T-helper 17 cell (primary cell): ENCODE measurements around the gene ACBD3. TPM values are rescaled to one million over a fixed set of nuclear protein-coding genes. Genes with fewer than 3 reads are reported as not detected.
"Not testable (repeated sequence)": the region's sequence is repeated elsewhere in the genome, so short reads cannot be mapped to it uniquely, and the experiment has no call there.

ENCODE experiments used
- ATAC-seq: fragments of 150-1000 bp; cut with Tn5 transposase; 2 replicates; pipeline ENCODE4 v1.10.0; 2021; ENCODE audit warnings: mild to moderate bottlenecking, moderate library complexity
- DNase-seq, 3 donors: peaks; one replicate each; pipeline versions ENCODE4 v3.0.0 to v3.0.0-alpha.2; 2020 to 2021
- H3K9me3 ChIP-seq: one replicate; pipeline ENCODE4 v1.7.0; 2013; ENCODE audit warnings: low read length, mild to moderate bottlenecking; ENCODE audit not compliant: control insufficient read depth, poor library complexity, severe bottlenecking
- H3K27ac Mint-ChIP-seq: one replicate; pipeline ENCODE4 v1.8.0; 2022; ENCODE audit warnings: mild to moderate bottlenecking, moderate library complexity, mixed read lengths
- H3K27me3 Mint-ChIP-seq: one replicate; pipeline ENCODE4 v1.8.0; 2022; ENCODE audit warnings: mixed read lengths
- H3K36me3 Mint-ChIP-seq: one replicate; pipeline ENCODE4 v1.8.0; 2022; ENCODE audit warnings: low read depth, mixed read lengths
- H3K4me1 Mint-ChIP-seq: one replicate; pipeline ENCODE4 v1.8.0; 2022; ENCODE audit warnings: mild to moderate bottlenecking, mixed read lengths
- H3K4me3 Mint-ChIP-seq: one replicate; pipeline ENCODE4 v1.8.0; 2022; ENCODE audit warnings: mild to moderate bottlenecking, moderate library complexity, mixed read lengths
- total RNA-seq, 4 donors: library from RNA in 2 of 4; stranded (reverse) in 2 of 4; gene quantifications; one replicate each; pipeline ENCODE4 v1.2.3 and lab custom pipeline; 2022 to 2026

The ACBD3 gene
- total RNA-seq, 2 donors from 2014 or later, result 22.0 to 27.0 TPM

- no peaks in the 10 kb centered on the region for H3K9me3 ChIP-seq
Measured at GRCh38 chr1:226211181-226211821, 24.8 kb upstream of the ACBD3 start.

GRCh38 chr1:226210571-226211176 is 24.1 kb upstream of the ACBD3 start:
- Mint-ChIP-seq H3K4me3 (no peak overlapping the region), H3K4me1 (no peaks in the 10 kb centered on the region), H3K36me3 (no peaks in the 10 kb centered on the region), H3K27me3 (peaks cover 6% of the 10 kb centered on the region), H3K27ac (no peak overlapping the region)
- DNase-seq, result no peak
- no peak for ATAC-seq
- H3K9me3 ChIP-seq, result no peaks in the 10 kb centered on the region

More at GRCh38 chr1:226211181-226211821, 24.8 kb upstream of the ACBD3 start:
- H3K27me3 Mint-ChIP-seq, result peaks cover 6% of the 10 kb centered on the region
- H3K36me3 Mint-ChIP-seq, result no peaks in the 10 kb centered on the region
- no peaks in the 10 kb centered on the region for H3K4me1 Mint-ChIP-seq
- peak overlapping the region; percentile 9 for H3K27ac Mint-ChIP-seq
- H3K4me3 Mint-ChIP-seq, result no peak overlapping the region
- no peak for ATAC-seq
- no peak for DNase-seq

GRCh38 chr1:226209307-226210059 is 22.9 kb upstream of the ACBD3 start:
- H3K36me3 Mint-ChIP-seq, result no peaks in the 10 kb centered on the region
- H3K27ac Mint-ChIP-seq, result no peak overlapping the region
- DNase-seq, result no peak
- no peak overlapping the region for H3K4me3 Mint-ChIP-seq
- no peaks in the 10 kb centered on the region for H3K4me1 Mint-ChIP-seq
- peaks cover 6% of the 10 kb centered on the region for H3K27me3 Mint-ChIP-seq
- ATAC-seq, result no peak
- H3K9me3 ChIP-seq, result no peaks in the 10 kb centered on the region

- H3K4me1 Mint-ChIP-seq, result no peaks in the 10 kb centered on the region
- H3K9me3 ChIP-seq, result no peaks in the 10 kb centered on the region
- H3K27me3 Mint-ChIP-seq, result peaks cover 16% of the 10 kb centered on the region
- H3K4me3 Mint-ChIP-seq, result no peak overlapping the region
- no peaks in the 10 kb centered on the region for H3K36me3 Mint-ChIP-seq
- DNase-seq (no peak), ATAC-seq (no peak)
- H3K27ac Mint-ChIP-seq, result no peak overlapping the region
Measured at GRCh38 chr1:226207048-226207447, 20.5 kb upstream of the ACBD3 start.

- peaks cover 3% of the 10 kb centered on the region for H3K36me3 Mint-ChIP-seq
Measured at GRCh38 chr1:226204198-226204597, 17.7 kb upstream of the ACBD3 start.

GRCh38 chr1:226203655-226204054 is 17.1 kb upstream of the ACBD3 start:
- H3K36me3 Mint-ChIP-seq, result peaks cover 3% of the 10 kb centered on the region
- no peaks in the 10 kb centered on the region for H3K9me3 ChIP-seq
- DNase-seq (no peak), ATAC-seq (no peak)
- H3K4me1 Mint-ChIP-seq, result no peaks in the 10 kb centered on the region
- H3K4me3 Mint-ChIP-seq, result no peak overlapping the region
- H3K27me3 Mint-ChIP-seq, result peaks cover 25% of the 10 kb centered on the region
- H3K27ac Mint-ChIP-seq, result no peak overlapping the region

More at GRCh38 chr1:226204198-226204597, 17.7 kb upstream of the ACBD3 start:
- Mint-ChIP-seq H3K27ac (no peak overlapping the region), H3K27me3 (peaks cover 25% of the 10 kb centered on the region), H3K4me3 (no peak overlapping the region), H3K4me1 (no peaks in the 10 kb centered on the region)
- ATAC-seq, result no peak
- DNase-seq, result no peak
- no peaks in the 10 kb centered on the region for H3K9me3 ChIP-seq

- no peak overlapping the region for H3K4me3 Mint-ChIP-seq
- peaks cover 25% of the 10 kb centered on the region for H3K27me3 Mint-ChIP-seq
- H3K4me1 Mint-ChIP-seq, result no peaks in the 10 kb centered on the region
- DNase-seq (no peak), ATAC-seq (no peak)
- H3K27ac Mint-ChIP-seq, result no peak overlapping the region
- H3K36me3 Mint-ChIP-seq, result peaks cover 3% of the 10 kb centered on the region
- H3K9me3 ChIP-seq, result no peaks in the 10 kb centered on the region
Measured at GRCh38 chr1:226203240-226203639, 16.7 kb upstream of the ACBD3 start.

GRCh38 chr1:226202666-226203065 is 16.1 kb upstream of the ACBD3 start:
- peaks cover 25% of the 10 kb centered on the region for H3K27me3 Mint-ChIP-seq
- H3K9me3 ChIP-seq, ATAC-seq: not testable (repeated sequence)

GRCh38 chr1:226202246-226202645 is 15.7 kb upstream of the ACBD3 start:
- DNase-seq (no peak), ATAC-seq (no peak)
- H3K9me3 ChIP-seq, result no peaks in the 10 kb centered on the region
- no peak overlapping the region for H3K4me3 Mint-ChIP-seq
- peaks cover 25% of the 10 kb centered on the region for H3K27me3 Mint-ChIP-seq
- no peak overlapping the region for H3K27ac Mint-ChIP-seq
- peaks cover 3% of the 10 kb centered on the region for H3K36me3 Mint-ChIP-seq
- H3K4me1 Mint-ChIP-seq, result peaks cover under 1% of the 10 kb centered on the region

More at GRCh38 chr1:226202666-226203065, 16.1 kb upstream of the ACBD3 start:
- H3K36me3 Mint-ChIP-seq, H3K4me3 Mint-ChIP-seq, DNase-seq, H3K4me1 Mint-ChIP-seq, H3K27ac Mint-ChIP-seq: not testable (repeated sequence)

GRCh38 chr1:226201029-226201593 is 14.6 kb upstream of the ACBD3 start:
- no peak for DNase-seq
- ATAC-seq, result no peak
- H3K4me3 Mint-ChIP-seq, result no peak overlapping the region

GRCh38 chr1:226199971-226200370 is 13.4 kb upstream of the ACBD3 start:
- peaks cover 27% of the 10 kb centered on the region for H3K27me3 Mint-ChIP-seq
- peaks cover 4% of the 10 kb centered on the region for H3K4me1 Mint-ChIP-seq
- H3K36me3 Mint-ChIP-seq, result peaks cover 3% of the 10 kb centered on the region
- no peaks in the 10 kb centered on the region for H3K9me3 ChIP-seq
- ATAC-seq (no peak), DNase-seq (no peak)
- peak overlapping the region; percentile 41 for H3K27ac Mint-ChIP-seq
- H3K4me3 Mint-ChIP-seq, result no peak overlapping the region

More at GRCh38 chr1:226201029-226201593, 14.6 kb upstream of the ACBD3 start:
- peaks cover 4% of the 10 kb centered on the region for H3K4me1 Mint-ChIP-seq
- H3K36me3 Mint-ChIP-seq, result peaks cover 3% of the 10 kb centered on the region
- H3K27me3 Mint-ChIP-seq, result peaks cover 23% of the 10 kb centered on the region
- H3K9me3 ChIP-seq, result no peaks in the 10 kb centered on the region
- no peak overlapping the region for H3K27ac Mint-ChIP-seq

- Mint-ChIP-seq H3K36me3 (peaks cover 3% of the 10 kb centered on the region), H3K4me1 (peaks cover 4% of the 10 kb centered on the region), H3K4me3 (no peak overlapping the region), H3K27me3 (peaks cover 18% of the 10 kb centered on the region), H3K27ac (no peak overlapping the region)
- no peak for DNase-seq
- no peaks in the 10 kb centered on the region for H3K9me3 ChIP-seq
- ATAC-seq, result no peak
Measured at GRCh38 chr1:226195144-226195543, 8.6 kb upstream of the ACBD3 start.

- ATAC-seq (no peak), DNase-seq (no peak)
- H3K27me3 Mint-ChIP-seq, result no peaks in the 10 kb centered on the region
- H3K9me3 ChIP-seq, result no peaks in the 10 kb centered on the region
- peaks cover 17% of the 10 kb centered on the region for H3K4me1 Mint-ChIP-seq
- peak overlapping the region; percentile 82 for H3K27ac Mint-ChIP-seq
- H3K36me3 Mint-ChIP-seq, result peaks cover 2% of the 10 kb centered on the region
- H3K4me3 Mint-ChIP-seq, result peak overlapping the region; percentile 73
Measured at GRCh38 chr1:226187380-226187779, 839 bp upstream of the ACBD3 start.
